GM12878 (cell line): Measurements from ENCODE around the gene VAV2. TPM values are rescaled to one million over a fixed set of nuclear protein-coding genes. Genes with fewer than 3 reads are reported as not detected.
A peak's percentile ranks its signal among the peaks of the same experiment; 100 is the strongest.

Experiments
- ATF7 ChIP-seq: fragments of 450-650 bp; IDR thresholded peaks from 2 replicates; pipeline ENCODE4 v1.6.1; 2016; ENCODE audit warnings: low read depth, mild to moderate bottlenecking
- BCL11A ChIP-seq: IDR thresholded peaks from 2 replicates; pipeline ENCODE4 v1.6.1; 2011; ENCODE audit warnings: low read depth, low read length
- BHLHE40 ChIP-seq, 2 experiments: fragments of 450-650 bp in 1 of 2; IDR thresholded peaks; 2 replicates each; pipeline ENCODE4 v1.6.1; 2011 to 2017; ENCODE audit warnings: low read depth in 2 of 2, borderline replicate concordance in 1 of 2, improper control_type of control experiment in 1 of 2, low read length in 1 of 2, mild to moderate bottlenecking in 1 of 2
- EED ChIP-seq: sonication (generic); IDR thresholded peaks from 2 replicates; pipeline ENCODE4 v1.6.1; 2016; ENCODE audit warnings: antibody characterized with exemption, low read depth
- GATAD2B ChIP-seq: fragments of 450-650 bp; conservative IDR thresholded peaks from 2 replicates; pipeline ENCODE4 v1.6.1; 2017; ENCODE audit warnings: low read depth, mild to moderate bottlenecking, moderate library complexity
- IKZF1 ChIP-seq: fragments of 450-650 bp; conservative IDR thresholded peaks from 2 replicates; pipeline ENCODE4 v1.6.1; 2017; ENCODE audit warnings: antibody characterized with exemption, mild to moderate bottlenecking
- IRF4 ChIP-seq: IDR thresholded peaks from 2 replicates; pipeline ENCODE4 v1.6.1; 2011; ENCODE audit warnings: low read depth, low read length
- JUNB ChIP-seq: IDR thresholded peaks from 2 replicates; pipeline ENCODE4 v1.6.1; 2016; ENCODE audit warnings: antibody characterized with exemption, mild to moderate bottlenecking
- MEF2B ChIP-seq: fragments of 450-650 bp; IDR thresholded peaks from 2 replicates; pipeline ENCODE4 v1.6.1; 2018; ENCODE audit warnings: mild to moderate bottlenecking, moderate library complexity; ENCODE audit not compliant: partially characterized antibody, poor library complexity, severe bottlenecking
- MTA2 ChIP-seq: fragments of 450-650 bp; IDR thresholded peaks from 2 replicates; pipeline ENCODE4 v1.6.1; 2016; ENCODE audit warnings: low read depth, mild to moderate bottlenecking, moderate library complexity
- MTA3 ChIP-seq: IDR thresholded peaks from 2 replicates; pipeline ENCODE4 v1.6.1; 2012; ENCODE audit warnings: low read length, inconsistent platforms, borderline replicate concordance
- MXI1 ChIP-seq: fragments of 150-350 bp; IDR thresholded peaks from 2 replicates; pipeline ENCODE4 v1.6.1; 2011; ENCODE audit warnings: low read depth, mild to moderate bottlenecking, inconsistent platforms, low read length, improper control_type of control experiment
- NFYB ChIP-seq: IDR thresholded peaks from 2 replicates; pipeline ENCODE4 v1.6.1; 2011; ENCODE audit warnings: low read depth, mild to moderate bottlenecking, low read length, improper control_type of control experiment, moderate library complexity; ENCODE audit not compliant: insufficient read depth
- PKNOX1 ChIP-seq: fragments of 450-650 bp; IDR thresholded peaks from 2 replicates; pipeline ENCODE4 v1.6.1; 2016; ENCODE audit warnings: mild to moderate bottlenecking
- POLR2A ChIP-seq: IDR thresholded peaks from 2 replicates; pipeline ENCODE4 v1.6.1; 2011; ENCODE audit warnings: low read depth, mild to moderate bottlenecking, low read length
- POU2F2 ChIP-seq: IDR thresholded peaks from 3 replicates; pipeline ENCODE4 v1.6.1; 2011; ENCODE audit warnings: low read depth, mild to moderate bottlenecking, low read length, borderline replicate concordance
- RELA ChIP-seq: fragments of 450-650 bp; IDR thresholded peaks from 2 replicates; pipeline ENCODE4 v1.8.0; 2014; ENCODE audit warnings: borderline replicate concordance; ENCODE audit not compliant: partially characterized antibody
- SIN3A ChIP-seq: IDR thresholded peaks from 2 replicates; pipeline ENCODE4 v1.6.1; 2012; ENCODE audit warnings: low read depth, low read length, improper control_type of control experiment
- TCF12 ChIP-seq: IDR thresholded peaks from 2 replicates; pipeline ENCODE4 v1.6.1; 2011; ENCODE audit warnings: low read depth, mild to moderate bottlenecking, low read length
- YBX1 ChIP-seq: fragments of 450-650 bp; IDR thresholded peaks from 2 replicates; pipeline ENCODE4 v1.6.1; 2016; ENCODE audit warnings: antibody characterized with exemption
- ZNF207 ChIP-seq: fragments of 450-650 bp; IDR thresholded peaks from 2 replicates; pipeline ENCODE4 v1.6.1; 2014; ENCODE audit warnings: antibody characterized with exemption, mild to moderate bottlenecking, borderline replicate concordance
- polyA plus RNA-seq, 11 experiments: library from polyadenylated mRNA; depleted of rRNA in 4 of 11; unstranded in 6 of 11; stranded (reverse) in 5 of 11; fragments of >200 nt; fragmentation: Nextera tagmentation in 4 of 11; fragmentation: Illumina TruSeq in 1 of 11; extraction: Ambion mirVana in 4 of 11; extraction: Trizol in 1 of 11; gene quantifications; 1 replicate in 1 of 11; 2 replicates in 10 of 11; pipeline versions ENCODE4 v1.2.1 to v1.2.3, GENCODE V29; 2011 to 2016; ENCODE audit warnings: inconsistent platforms in 2 of 11, missing spikeins in 2 of 11, low read depth in 1 of 11
- total RNA-seq, 4 experiments: library from RNA; depleted of rRNA in 3 of 4; stranded (reverse); fragments of >200 nt in 3 of 4; fragmentation: Illumina TruSeq in 1 of 4; extraction: Trizol in 1 of 4; gene quantifications; 2 replicates each; pipeline versions ENCODE4 v1.2.1 to v1.2.3, GENCODE V29; 2013 to 2021
- TF ChIP-seq, protein P1 (sequence below): fragments of 450-650 bp; IDR thresholded peaks from 2 replicates; pipeline ENCODE4 v1.6.1; 2017; ENCODE audit warnings: low read depth, mild to moderate bottlenecking, moderate library complexity
- TF ChIP-seq, protein P2 (sequence below): fragments of 450-650 bp; formaldehyde crosslinking; IDR thresholded peaks from 2 replicates; pipeline ENCODE4 v1.5.0; 2022; ENCODE audit warnings: mild to moderate bottlenecking, missing genetic modification characterization
- TF ChIP-seq, protein P3 (sequence below): IDR thresholded peaks from 2 replicates; pipeline ENCODE4 v1.6.1; 2011; ENCODE audit warnings: borderline replicate concordance, low read depth, mild to moderate bottlenecking, moderate library complexity, low read length; ENCODE audit not compliant: insufficient read depth, poor library complexity, severe bottlenecking

VAV2 gene
- total and polyA plus RNA-seq, 10 of the 15 experiments (the other 5 are each of a cell fraction or from before 2014, with no cell fraction given): 0.13 to 43.9 (median 16.9) TPM

DNA sequence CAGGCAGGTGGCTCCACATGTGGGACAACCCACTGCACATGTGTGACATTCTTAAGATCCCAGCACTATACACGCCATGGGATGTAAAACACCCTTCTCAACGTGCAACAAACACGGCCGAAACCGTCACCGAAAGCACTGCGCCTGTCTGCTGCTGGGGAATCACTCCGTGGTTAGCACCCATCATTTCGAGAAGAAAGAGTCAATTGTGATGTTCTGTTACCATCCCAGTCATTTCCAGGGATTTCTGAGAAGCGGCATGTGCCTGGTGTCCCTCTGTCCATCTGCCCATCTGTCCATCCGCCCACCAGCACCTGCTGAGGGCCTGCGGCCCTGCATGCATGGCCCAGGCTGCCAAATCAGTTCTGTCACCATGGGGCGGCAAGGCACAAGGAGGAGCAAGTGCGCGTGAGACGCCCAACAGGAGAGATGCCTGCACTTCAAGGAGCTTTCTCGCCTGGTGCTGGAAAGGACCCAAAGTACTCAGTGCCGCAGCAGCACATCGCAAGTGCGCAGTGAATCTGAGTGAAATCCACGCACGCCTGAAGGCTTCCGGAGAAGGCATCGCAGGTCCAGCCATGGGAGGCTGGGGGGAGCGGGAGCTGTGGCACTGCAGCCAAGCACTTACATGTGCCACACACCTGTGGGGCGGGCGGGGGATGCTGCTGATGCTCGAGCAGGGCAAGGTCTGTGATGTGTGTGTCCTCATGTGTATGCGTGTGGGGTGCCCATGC is 38.0 kb downstream of the VAV2 start (continued):
- TF ChIP-seq EED (peak; percentile 97), POLR2A (0 out of 2 replicates have a peak, but pooled peaks have one; percentile 52), ZNF207 (no peak), ATF7 (peak; percentile 44), TCF12 (peak; percentile 85; the same call in 1 of the 2 replicates), MTA2 (peak; percentile 53; the same call in 1 of the 2 replicates), IRF4 (peak; percentile 78), BHLHE40 (IDR thresholded peaks at IDR 0.05; ENCODE audit: borderline replicate concordance in 1 of 2, low read depth in 2 of 2, low read length in 1 of 2) (peak in 1 of 2 experiments; percentile 87; a peak in 3 of 4 replicates), RELA (peak; percentile 37), SIN3A (0 out of 2 replicates have a peak, but pooled peaks have one; percentile 35), MEF2B (peak; percentile 55), JUNB (peak; percentile 72), NFYB (no peak), POU2F2 (peak; percentile 52; the same call in 1 of the 3 replicates), YBX1 (no peak), BCL11A (peak; percentile 72), IKZF1 (peak; percentile 94), MXI1 (peak; percentile 77), MTA3 (no peak), PKNOX1 (peak; percentile 75; the same call in 1 of the 2 replicates), GATAD2B (peak; percentile 48)
- TF ChIP-seq, protein P1, sequence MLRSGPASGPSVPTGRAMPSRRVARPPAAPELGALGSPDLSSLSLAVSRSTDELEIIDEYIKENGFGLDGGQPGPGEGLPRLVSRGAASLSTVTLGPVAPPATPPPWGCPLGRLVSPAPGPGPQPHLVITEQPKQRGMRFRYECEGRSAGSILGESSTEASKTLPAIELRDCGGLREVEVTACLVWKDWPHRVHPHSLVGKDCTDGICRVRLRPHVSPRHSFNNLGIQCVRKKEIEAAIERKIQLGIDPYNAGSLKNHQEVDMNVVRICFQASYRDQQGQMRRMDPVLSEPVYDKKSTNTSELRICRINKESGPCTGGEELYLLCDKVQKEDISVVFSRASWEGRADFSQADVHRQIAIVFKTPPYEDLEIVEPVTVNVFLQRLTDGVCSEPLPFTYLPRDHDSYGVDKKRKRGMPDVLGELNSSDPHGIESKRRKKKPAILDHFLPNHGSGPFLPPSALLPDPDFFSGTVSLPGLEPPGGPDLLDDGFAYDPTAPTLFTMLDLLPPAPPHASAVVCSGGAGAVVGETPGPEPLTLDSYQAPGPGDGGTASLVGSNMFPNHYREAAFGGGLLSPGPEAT: peak; percentile 77; the same call in 1 of the 2 replicates
- TF ChIP-seq, protein P2, sequence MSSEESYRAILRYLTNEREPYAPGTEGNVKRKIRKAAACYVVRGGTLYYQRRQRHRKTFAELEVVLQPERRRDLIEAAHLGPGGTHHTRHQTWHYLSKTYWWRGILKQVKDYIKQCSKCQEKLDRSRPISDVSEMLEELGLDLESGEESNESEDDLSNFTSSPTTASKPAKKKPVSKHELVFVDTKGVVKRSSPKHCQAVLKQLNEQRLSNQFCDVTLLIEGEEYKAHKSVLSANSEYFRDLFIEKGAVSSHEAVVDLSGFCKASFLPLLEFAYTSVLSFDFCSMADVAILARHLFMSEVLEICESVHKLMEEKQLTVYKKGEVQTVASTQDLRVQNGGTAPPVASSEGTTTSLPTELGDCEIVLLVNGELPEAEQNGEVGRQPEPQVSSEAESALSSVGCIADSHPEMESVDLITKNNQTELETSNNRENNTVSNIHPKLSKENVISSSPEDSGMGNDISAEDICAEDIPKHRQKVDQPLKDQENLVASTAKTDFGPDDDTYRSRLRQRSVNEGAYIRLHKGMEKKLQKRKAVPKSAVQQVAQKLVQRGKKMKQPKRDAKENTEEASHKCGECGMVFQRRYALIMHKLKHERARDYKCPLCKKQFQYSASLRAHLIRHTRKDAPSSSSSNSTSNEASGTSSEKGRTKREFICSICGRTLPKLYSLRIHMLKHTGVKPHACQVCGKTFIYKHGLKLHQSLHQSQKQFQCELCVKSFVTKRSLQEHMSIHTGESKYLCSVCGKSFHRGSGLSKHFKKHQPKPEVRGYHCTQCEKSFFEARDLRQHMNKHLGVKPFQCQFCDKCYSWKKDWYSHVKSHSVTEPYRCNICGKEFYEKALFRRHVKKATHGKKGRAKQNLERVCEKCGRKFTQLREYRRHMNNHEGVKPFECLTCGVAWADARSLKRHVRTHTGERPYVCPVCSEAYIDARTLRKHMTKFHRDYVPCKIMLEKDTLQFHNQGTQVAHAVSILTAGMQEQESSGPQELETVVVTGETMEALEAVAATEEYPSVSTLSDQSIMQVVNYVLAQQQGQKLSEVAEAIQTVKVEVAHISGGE (CRISPR knock-in tag): no peak
- TF ChIP-seq, protein P3, sequence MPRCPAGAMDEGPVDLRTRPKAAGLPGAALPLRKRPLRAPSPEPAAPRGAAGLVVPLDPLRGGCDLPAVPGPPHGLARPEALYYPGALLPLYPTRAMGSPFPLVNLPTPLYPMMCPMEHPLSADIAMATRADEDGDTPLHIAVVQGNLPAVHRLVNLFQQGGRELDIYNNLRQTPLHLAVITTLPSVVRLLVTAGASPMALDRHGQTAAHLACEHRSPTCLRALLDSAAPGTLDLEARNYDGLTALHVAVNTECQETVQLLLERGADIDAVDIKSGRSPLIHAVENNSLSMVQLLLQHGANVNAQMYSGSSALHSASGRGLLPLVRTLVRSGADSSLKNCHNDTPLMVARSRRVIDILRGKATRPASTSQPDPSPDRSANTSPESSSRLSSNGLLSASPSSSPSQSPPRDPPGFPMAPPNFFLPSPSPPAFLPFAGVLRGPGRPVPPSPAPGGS: peak; percentile 59
